MG63 (cell line): Measurements from ENCODE around the gene PARN. TPM values are rescaled to one million over a fixed set of nuclear protein-coding genes. Genes with fewer than 3 reads are reported as not detected.
"Not testable (repeated sequence)": the region's sequence is repeated elsewhere in the genome, so short reads cannot be mapped to it uniquely, and the experiment has no call there.

Experiments used
- DNase-seq: peaks from one replicate; pipeline ENCODE4 v3.0.0-alpha.2; 2020
- H3K27me3 ChIP-seq: fragments of 250-450 bp; sonication (Bioruptor Pico); 2 replicates; pipeline ENCODE4 v1.5.1; 2020; ENCODE audit warnings: mild to moderate bottlenecking, moderate library complexity
- H3K36me3 ChIP-seq: fragments of 250-450 bp; sonication (Bioruptor Pico); 2 replicates; pipeline ENCODE4 v1.5.1; 2020; ENCODE audit warnings: mild to moderate bottlenecking, moderate library complexity
- H3K4me3 ChIP-seq: fragments of 250-450 bp; sonication (Bioruptor Pico); 2 replicates; pipeline ENCODE4 v1.5.1; 2020; ENCODE audit warnings: mild to moderate bottlenecking, moderate library complexity
- H3K9me3 ChIP-seq: fragments of 250-450 bp; sonication (Bioruptor Pico); 2 replicates; pipeline ENCODE4 v1.5.1; 2020; ENCODE audit warnings: mild to moderate bottlenecking, moderate library complexity
- total RNA-seq: library from RNA; depleted of rRNA; stranded (reverse); fragments of >200 nt; shearing (Covaris generic); gene quantifications from 2 replicates; pipeline ENCODE4 v1.2.3, GENCODE V29; 2014; ENCODE audit warnings: low replicate concordance

The PARN gene
- total RNA-seq, 1 experiment from 2014 or later, result 44.3 TPM

DNA sequence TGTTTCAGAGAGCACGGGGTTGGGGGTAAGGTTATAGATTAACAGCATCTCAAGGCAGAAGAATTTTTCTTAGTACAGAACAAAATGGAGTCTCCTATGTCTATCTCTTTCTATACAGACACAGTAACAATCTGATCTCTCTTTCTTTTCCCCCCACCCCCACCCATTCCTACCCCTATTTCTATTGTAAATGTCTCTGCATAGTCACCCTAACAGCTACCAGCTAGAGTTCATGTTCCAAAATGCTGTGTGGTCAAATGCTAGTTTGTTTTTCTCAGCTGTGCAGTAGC, 6.8 kb upstream of the PARN start:
- peaks cover 61% of the 10 kb centered on the region for H3K36me3 ChIP-seq
- DNase-seq, H3K27me3 ChIP-seq, H3K9me3 ChIP-seq, H3K4me3 ChIP-seq: not testable (repeated sequence)

DNA sequence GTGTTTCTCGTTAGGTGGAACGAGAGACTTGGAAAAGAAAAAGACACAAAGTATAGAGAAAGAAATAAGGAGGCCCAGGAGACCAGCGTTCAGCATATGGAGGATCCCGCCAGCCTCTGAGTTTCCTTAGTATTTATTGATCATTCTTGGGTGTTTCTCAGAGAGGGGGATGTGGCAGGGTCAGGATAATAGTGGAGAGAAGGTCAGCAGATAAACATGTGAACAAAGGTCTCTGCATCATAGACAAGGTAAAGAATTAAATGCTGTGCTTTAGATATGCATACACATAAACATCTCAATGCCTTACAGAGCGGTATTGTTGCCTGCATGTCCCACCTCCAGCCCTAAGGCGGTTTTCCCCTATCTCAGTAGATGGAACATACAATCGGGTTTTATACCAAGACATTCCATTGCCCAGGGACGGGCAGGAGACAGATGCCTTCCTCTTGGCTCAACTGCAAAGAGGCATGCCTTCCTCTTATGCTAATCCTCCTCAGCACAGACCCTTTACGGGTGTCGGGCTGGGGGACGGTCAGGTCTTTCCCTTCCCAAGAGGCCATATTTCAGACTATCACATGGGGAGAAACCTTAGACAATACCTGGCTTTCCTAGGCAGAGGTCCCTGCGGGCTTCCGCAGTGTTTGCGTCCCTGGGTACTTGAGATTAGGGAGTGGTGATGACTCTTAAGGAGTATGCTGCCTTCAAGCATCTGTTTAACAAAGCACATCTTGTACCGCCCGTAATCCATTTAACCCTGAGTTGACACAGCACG, 6.3 kb upstream of the PARN start:
- H3K27me3 ChIP-seq, H3K9me3 ChIP-seq, H3K4me3 ChIP-seq, DNase-seq: not testable (repeated sequence)
- H3K36me3 ChIP-seq, result peaks cover 57% of the 10 kb centered on the region

DNA sequence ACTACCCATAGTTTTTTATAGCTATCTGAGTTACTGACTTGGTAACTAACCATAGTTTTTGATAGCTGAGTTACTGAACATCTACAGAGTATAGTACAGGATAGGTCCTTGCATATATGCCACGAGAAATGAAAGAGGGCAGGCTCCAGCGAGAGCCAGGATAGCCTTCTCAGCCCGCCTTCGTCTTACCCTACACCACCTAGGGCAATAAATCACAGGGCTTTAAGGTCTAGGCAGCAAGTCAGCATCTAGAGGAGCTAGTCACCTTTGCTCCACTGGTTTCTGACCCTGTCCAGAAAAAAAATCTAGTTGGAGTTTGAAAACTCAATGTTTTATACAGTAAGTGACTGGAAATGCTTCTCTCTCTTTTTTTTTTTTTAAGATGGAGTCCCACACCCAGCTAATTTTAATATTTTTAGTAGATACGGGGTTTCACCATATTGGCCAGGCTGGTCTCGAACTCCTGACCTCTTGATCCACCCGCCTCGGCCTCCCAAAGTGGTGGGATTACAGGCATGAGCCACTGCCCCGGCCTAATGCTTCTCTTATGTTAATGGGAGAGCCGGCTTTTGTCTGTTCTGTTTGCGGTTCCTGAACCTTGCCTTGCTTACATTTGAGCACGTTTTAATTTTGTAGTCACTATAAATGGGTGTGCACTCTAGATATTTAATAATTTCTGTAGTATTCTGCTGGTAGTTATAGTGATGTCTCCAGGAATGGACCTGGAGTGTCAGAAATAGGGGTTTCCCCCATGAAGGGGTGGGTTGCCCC, 5.5 kb upstream of the PARN start:
- Histone ChIP-seq H3K4me3 (no peak overlapping the region), H3K9me3 (no peaks in the 10 kb centered on the region), H3K36me3 (peaks cover 50% of the 10 kb centered on the region), H3K27me3 (no peaks in the 10 kb centered on the region)
- no peak for DNase-seq

DNA sequence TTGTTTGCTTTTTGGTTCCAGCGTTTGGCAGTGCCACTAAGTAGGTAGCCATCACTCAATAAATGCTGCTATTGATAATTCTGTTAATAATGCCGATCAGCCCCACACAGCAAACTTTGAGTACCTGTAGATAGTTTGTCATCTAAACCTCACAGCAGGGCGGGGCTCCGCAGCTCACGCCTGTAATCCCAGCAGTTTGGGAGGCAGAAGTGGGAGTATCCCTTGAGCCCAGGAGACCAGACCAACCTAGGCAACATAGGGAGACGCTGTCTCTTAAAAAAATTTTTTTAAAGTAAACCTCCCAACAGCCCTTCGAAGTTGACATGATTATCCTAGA, 4.3 kb upstream of the PARN start:
- peaks cover 44% of the 10 kb centered on the region for H3K36me3 ChIP-seq
- DNase-seq, result no peak
- no peaks in the 10 kb centered on the region for H3K27me3 ChIP-seq
- H3K9me3 ChIP-seq, result no peaks in the 10 kb centered on the region
- H3K4me3 ChIP-seq, result peak overlapping the region; percentile 84

DNA sequence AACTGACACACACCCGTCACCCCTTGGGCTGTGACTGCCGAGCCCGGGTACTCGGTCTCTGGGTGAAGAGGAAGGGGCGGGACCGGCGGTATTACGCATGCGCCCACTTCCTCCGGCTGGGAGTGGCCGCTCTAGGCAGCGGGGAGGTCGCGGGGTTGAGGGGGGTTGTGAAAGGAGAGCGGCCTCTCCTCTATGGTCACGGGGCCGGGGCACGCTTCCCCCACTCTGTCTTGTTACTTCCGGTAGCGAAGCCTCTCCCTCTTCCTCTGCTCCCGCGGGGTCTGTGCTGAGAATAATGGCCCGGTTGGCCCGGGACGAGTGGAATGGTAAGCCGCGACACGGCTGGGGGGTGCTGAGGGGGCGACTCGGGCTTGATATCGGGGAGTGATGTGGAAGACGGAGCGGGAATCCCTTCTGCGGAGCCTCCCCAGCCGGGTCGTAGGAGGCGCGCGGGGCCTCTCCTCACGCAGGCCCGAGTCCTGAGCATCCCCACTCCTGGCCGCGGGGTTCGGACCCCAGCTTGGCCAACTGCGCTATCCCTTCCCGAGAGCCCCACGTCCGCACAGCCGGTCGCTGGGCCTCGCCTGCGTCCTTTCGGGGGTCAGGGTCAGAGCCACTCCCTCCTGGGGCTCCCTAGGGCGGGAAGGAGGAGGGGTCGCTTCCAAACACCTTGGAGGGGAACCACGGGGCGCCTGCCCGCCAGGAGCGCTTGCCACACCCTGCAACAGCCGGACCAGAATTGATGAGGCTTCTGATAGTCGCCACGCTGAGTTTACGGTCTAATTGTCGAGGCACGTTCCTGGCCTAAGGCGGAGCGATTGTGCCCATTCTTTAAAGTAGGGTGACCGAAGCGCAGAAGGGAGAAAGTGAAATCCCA, 2.9 kb upstream of the PARN start, which contains the start of gene BFAR:
TSS of gene BFAR (plus strand) at position 259 of the 877 bp plus-strand sequence. CDS start 11,396 bp downstream, outside the sequence.
- H3K27me3 ChIP-seq, result no peaks in the 10 kb centered on the region
- no peaks in the 10 kb centered on the region for H3K9me3 ChIP-seq
- H3K4me3 ChIP-seq, result peak within 1 kb of the TSS; percentile 84
- DNase-seq, result peak; percentile 99
- H3K36me3 ChIP-seq, result peaks cover 44% of the 10 kb centered on the region

DNA sequence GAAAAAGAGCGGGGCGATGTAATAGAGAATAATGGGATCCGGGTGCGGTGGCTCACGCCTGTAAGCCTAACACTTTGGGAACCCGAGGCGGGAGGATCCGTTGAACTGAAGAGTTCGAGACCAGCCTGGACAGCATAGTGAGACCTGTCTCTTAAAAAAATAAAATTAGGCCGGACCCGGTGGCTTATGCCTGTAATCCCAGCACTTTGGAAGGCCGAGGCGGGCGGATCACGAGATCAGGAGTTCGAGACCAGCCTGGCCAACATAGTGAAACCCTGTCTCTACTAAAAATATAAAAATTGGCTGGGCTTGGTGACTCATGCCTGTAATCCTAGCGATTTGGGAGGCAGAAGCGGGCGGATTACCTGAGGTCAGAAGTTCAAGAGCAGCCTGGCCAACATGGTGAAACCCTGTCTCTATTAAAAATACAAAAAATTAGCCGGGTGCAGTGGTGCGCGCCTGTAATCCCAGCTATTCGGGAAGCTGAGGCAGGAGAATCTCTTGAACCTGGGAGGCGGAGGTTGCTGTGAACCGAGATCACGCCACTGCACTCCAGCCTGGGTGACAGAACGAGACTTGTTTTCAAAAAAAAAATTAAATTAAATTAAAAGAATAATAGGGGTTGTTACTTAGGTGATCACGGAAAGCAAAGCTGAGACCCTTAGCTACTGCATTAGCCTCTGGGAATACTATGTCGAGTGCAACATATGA, 715 bp upstream of the PARN start:
- H3K27me3 ChIP-seq, H3K9me3 ChIP-seq, DNase-seq: not testable (repeated sequence)
- Histone ChIP-seq H3K4me3 (peak overlapping the region; percentile 82), H3K36me3 (peaks cover 56% of the 10 kb centered on the region)

DNA sequence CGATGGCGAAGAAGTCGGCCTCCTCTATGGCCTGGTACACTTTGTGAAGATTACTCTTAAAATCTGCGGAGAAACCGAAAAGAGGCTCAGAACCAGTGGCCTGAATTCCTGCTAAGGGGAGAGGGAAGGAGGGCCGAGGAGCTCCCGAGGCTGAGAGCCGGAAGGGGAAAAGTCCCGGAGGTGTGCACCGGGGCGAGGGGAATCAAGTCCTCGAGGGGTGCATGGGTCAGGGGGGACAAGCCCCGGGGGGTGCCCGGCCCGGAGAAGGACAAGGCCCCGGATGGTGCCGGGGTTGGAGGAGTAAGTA, 495 bp downstream of the PARN start:
- H3K9me3 ChIP-seq, result no peaks in the 10 kb centered on the region
- peak overlapping the region; percentile 82 for H3K4me3 ChIP-seq
- H3K36me3 ChIP-seq, result peaks cover 55% of the 10 kb centered on the region
- no peak for DNase-seq
- no peaks in the 10 kb centered on the region for H3K27me3 ChIP-seq

DNA sequence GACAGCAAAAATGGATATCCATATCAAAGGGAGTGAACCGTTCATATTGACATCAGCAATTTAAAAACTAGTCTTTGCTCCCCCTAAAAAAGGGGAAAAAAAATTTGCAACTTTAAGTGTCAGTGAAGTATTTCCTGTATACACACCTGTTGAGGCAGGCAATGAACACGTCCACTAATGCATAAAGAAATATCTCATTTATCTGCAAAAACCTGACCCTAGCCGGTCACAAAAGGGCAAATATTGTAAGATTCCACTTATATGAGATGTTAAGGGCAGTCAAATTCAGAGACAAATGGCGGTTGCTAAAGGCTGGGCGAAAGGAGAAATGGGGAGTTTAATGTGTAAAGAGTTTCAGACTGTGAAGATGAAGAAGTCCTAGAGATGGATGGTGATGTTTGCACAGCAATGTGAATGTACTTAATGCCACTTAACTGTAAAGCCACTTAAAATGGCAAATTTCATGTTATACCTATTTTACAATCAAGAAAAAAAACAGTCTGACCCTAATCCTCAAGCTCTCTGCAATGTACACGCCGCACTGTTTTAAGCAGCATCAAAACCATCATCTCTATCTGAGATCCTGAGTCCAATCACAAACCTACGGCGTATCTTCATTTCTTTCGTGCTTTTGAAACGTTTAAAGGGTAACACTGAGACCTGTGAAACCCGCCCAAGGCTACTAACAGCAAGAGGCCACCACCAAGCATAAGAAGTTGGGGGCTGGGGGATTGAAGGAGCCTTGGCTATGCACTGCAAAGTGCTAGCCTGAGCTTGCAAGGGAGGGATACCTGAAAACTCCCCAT, 1.1 kb downstream of the PARN start:
- H3K9me3 ChIP-seq, result no peaks in the 10 kb centered on the region
- DNase-seq, result no peak
- H3K4me3 ChIP-seq, result peak overlapping the region; percentile 82
- H3K36me3 ChIP-seq, result peaks cover 55% of the 10 kb centered on the region
- no peaks in the 10 kb centered on the region for H3K27me3 ChIP-seq

DNA sequence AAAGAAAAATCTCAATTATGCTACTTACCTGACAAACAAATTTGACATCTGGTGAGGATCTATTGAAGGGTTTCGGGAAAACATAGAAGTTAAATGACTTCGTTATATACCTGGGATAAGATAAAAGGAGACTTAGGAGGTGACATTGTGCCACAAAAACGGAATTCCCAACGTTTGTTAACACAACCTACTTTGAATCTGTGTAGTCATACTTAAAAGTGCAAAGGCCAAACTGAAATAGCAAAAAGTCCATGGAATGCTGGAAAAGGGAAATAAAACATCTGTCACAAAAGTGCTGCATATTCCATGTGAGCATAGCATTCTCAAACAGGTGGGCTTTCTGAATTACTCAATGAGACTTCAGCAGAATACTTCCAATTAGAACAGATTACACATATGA, 3.0 kb downstream of the PARN start:
- H3K4me3 ChIP-seq, result no peak overlapping the region
- no peak for DNase-seq
- H3K36me3 ChIP-seq, result peaks cover 66% of the 10 kb centered on the region
- H3K9me3 ChIP-seq, result no peaks in the 10 kb centered on the region
- no peaks in the 10 kb centered on the region for H3K27me3 ChIP-seq

DNA sequence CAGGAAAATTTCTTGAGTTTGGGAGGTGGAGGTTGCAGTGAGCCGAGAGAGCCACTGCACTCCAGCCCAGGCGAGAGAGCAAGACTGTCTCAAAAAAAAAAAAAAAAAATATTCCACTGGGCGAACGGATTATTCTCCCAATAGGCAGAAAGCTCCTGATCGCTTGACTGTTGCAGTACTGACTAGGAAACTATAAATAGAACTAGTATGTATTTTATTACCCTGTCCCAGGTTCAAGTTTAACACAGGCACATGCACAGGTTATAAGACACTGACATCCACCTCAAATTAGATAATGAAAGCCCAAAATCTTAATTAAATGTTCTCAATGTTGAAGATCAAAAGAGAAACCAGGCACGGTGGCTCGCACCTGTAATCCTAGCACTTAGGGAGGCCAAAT, 11.5 kb downstream of the PARN start:
- no peaks in the 10 kb centered on the region for H3K27me3 ChIP-seq
- no peak for DNase-seq
- H3K4me3 ChIP-seq, result no peak overlapping the region
- no peaks in the 10 kb centered on the region for H3K9me3 ChIP-seq
- H3K36me3 ChIP-seq, result peaks cover 64% of the 10 kb centered on the region

DNA sequence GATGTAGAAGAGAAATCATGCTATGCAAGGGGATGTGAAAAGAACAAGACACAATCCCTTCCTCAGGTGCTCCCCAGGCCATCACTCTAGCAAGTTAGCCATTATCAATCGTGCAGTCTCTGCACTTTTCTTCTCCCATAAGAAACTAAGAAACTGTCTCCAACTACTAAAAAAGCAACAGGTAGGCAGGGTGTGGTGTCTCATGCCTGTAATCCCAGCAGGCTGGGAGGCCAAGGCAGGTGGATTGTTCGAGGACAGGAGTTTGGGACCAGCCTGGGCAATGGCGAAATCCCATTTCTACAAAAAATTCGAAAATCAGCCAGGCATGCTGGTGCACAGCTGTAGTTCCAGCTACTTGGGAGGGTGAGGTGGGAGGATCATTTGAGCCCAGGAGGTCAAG, 13.8 kb downstream of the PARN start:
- peaks cover 61% of the 10 kb centered on the region for H3K36me3 ChIP-seq
- H3K4me3 ChIP-seq, result no peak overlapping the region
- DNase-seq, result no peak
- H3K9me3 ChIP-seq, result no peaks in the 10 kb centered on the region
- no peaks in the 10 kb centered on the region for H3K27me3 ChIP-seq

DNA sequence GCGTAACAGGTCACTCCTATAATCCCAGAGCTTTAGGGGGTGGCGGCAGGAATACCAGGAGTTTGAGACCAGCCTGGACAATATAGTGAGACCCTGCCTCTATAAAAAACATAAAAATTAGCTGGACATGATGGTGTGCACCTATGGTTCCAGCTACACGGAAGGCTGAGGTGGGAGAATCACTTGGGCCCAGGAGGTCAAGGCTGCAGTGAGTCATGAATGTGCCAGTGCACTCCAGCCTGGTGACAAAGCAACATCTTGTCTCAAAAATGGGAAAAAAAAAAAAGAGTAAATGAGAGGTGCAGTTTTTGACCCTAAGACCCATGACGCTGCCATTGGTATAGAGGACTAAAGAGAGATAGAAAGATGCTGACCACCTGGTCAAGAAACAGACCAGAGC, 16.1 kb downstream of the PARN start:
- no peak overlapping the region for H3K4me3 ChIP-seq
- DNase-seq, result no peak
- H3K27me3 ChIP-seq, result no peaks in the 10 kb centered on the region
- H3K9me3 ChIP-seq, result no peaks in the 10 kb centered on the region
- peaks cover 64% of the 10 kb centered on the region for H3K36me3 ChIP-seq

DNA sequence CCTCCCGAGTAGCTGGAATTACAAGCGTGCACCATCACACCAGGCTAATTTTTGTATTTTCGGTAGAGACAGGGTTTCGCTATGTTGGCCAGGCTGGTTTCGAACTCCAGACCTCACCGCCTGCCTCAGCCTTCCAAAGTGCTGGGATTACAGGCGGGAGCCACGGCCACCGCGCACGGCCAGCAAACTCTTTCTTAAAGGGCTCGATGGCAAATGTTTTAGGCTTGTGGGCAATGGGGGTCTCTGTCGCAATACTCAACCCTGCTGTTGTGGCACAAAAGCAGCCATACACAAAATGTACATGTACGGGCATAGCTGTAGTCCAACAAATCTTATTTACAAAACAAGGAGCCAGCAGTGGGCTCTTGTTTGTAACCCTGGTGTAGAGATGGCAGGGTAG, 18.4 kb downstream of the PARN start:
- Histone ChIP-seq H3K36me3 (peaks cover 69% of the 10 kb centered on the region), H3K27me3 (no peaks in the 10 kb centered on the region), H3K4me3 (no peak overlapping the region), H3K9me3 (no peaks in the 10 kb centered on the region)
- DNase-seq, result no peak

DNA sequence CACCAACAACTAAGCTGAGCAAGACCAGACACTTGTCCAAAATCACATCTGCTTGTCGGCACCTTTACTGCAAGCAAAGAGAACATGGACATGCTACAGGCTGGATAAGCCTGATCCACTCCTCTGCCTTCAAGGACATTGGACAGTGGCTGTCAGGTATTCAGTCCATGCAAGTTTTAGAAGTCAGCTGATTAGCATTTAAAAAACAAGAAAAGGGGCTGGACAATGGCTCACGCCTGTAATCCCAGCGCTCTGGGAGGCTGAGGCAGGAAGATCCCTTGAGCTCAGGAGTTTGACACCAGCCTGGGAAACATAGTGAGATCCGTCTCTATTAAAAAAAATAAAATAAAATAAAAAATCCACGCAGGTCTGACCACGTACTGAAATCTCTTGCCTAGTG, 20.3 kb downstream of the PARN start:
- DNase-seq, result no peak
- Histone ChIP-seq H3K4me3 (no peak overlapping the region), H3K36me3 (peaks cover 72% of the 10 kb centered on the region), H3K27me3 (no peaks in the 10 kb centered on the region), H3K9me3 (no peaks in the 10 kb centered on the region)

DNA sequence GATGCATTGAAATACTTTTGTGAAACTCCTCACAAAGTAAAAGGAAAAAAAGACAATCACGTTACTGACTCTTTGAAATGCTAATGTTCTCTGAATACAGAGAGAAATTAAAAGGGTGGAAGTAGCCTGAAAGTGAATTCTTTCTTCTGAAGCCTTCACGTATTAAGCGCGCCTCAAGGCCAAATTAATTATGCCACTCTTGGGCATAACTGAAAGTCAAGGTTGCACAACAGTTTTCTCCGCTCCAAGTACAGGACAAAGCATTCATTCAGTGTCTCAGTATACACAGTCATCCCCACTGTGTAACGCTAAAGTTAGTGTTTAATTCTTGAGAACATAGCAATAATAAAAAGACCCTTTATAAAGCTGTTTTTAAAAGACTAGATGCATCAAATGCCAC, 21.5 kb downstream of the PARN start:
- Histone ChIP-seq H3K4me3 (no peak overlapping the region), H3K9me3 (no peaks in the 10 kb centered on the region), H3K27me3 (no peaks in the 10 kb centered on the region), H3K36me3 (peaks cover 77% of the 10 kb centered on the region)
- no peak for DNase-seq

DNA sequence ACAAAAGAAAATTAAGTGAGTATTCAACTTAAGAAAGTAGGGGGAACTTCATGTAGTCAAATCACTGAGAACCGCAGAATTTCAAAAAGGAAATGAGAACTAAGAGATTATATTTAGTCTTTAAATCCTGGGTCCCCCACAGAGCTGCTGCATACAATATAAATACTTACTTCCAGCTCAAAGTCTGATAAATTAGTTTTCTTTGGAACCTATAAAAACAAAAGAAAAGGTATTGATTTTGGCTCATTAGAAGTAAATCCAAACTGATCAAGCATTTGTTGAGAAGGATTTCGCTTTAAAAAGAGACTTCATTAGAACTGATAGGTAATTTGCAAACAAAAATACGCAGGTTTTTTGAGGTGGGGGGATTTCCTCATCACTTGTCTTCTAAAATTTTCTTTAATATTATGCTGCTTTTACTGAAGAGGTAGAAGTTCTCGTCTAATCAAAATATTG, 21.9 kb downstream of the PARN start:
- Histone ChIP-seq H3K9me3 (no peaks in the 10 kb centered on the region), H3K27me3 (no peaks in the 10 kb centered on the region), H3K36me3 (peaks cover 78% of the 10 kb centered on the region), H3K4me3 (no peak overlapping the region)
- no peak for DNase-seq
